HG03457 (cell line): ENCODE results near the gene CCDC152.

Experiments
- ATAC-seq: cut with Tn5 transposase; IDR thresholded peaks from one replicate; pipeline ENCODE4 v1.9.1; 2021; ENCODE audit warnings: moderate number of reproducible peaks; ENCODE audit not compliant: unreplicated experiment

Gene CCDC152

DNA sequence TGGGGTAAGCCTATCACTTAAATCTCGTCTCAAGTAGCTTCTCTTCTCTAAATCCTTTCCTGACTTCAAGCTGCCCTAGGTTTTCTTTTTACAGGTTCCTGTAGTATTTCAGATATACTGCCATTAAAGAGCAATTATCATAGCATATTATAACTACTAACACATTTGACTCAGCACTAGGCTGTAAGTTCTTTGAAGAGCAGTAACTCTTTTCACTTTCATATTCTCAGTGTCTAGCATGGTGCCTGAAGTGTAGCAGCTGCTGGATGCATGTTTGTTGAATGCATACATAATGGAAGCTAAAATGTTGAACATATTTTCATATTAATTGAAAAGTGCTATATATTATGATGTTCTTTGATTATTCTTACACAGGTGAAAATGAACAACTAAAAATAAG lies 22.5 kb downstream of the CCDC152 start:
- ATAC-seq: no peak

DNA sequence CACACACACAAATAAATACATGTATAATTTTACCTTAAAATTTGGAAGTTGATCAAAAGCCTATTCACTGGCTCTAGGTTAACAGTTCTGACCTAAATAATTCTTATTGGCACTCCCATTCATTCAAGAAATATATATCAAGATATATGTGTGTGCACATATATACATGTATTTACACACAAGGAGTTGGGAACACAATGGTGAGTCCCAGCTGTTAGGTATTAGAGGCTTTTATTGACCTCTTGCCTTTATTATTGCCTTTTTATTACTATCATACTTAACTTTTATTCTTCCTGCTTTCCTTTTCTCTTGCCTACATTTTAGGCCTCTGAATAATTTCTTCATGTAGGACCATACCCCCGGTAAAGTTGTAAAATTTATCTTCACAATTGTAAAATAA lies 25.0 kb downstream of the CCDC152 start:
- no peak for ATAC-seq

DNA sequence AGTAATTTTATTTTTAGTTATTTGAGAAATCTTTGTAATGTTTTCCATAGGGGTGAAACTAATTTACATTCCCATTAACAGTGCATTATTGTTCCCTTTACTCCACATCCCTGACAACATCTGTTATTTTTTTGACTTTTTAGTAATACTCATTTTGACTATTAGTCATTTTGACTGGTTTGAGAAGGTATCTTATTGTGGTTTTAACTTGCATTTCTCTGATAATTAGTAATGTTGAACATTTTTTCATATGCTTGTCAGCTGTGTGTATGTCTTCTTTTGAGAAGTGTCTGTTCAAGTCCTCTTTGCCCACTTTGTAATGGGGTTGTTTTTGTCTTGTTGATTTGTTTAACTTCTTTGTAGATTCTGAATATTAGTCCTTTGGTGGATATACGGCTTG lies 27.5 kb downstream of the CCDC152 start:
- no peak for ATAC-seq

DNA sequence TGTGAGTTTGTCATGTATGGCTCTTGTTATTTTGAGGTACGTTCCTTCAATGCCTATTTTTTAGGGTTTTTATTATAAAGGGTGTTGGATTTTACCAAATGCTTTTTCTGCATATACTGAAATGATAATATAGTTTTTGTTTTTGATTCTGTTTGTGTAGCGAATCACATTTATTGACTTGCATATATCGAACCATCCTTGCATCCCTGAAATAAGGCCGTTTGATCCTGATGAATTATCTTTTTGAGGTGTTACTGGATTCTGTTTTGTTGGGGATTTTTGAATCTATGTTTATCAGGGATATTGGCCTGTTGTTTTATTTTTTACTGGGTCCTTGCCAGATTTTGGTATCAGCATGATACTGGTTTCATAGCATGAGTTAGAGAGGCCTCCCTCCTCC lies 29.1 kb downstream of the CCDC152 start:
- ATAC-seq: no peak

DNA sequence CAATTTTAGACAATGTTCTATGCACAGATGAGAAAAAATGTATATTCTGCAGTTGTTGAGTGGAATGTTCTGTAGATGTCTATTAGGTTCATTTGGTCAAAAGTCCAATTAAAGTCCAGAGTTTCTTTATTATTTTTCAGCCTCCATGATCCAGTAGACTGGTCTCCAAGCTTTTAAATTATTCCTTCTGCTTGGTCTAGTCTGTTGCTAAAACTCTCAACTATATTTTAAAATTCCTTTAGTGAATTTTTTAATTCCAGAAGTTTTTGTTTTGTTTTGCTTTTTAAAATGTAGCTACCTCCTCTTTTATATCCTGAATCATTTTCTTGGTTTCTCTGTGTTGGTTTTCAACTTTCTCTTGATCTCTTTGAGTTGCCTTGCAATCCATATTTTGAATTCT lies 30.5 kb downstream of the CCDC152 start:
- no peak for ATAC-seq

DNA sequence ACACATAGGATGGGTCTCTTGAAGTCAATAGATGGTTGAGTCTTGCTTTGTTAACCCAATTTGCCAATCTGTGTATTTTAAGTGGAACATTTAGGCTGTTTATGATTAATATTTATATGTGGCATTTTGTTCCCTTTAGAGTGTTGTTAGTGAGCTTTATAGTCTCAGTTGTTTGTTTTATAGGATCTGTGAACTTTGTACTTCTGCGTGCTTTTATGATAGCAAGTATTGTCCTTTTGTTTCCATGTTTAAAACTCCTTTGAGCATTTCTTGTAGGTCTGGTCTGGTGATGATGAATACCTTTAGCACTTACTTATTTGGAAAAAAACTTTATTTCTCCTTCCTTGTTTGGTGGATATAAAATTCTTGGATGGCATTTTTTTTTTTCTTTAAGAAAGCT lies 31.2 kb downstream of the CCDC152 start:
- no peak for ATAC-seq

DNA sequence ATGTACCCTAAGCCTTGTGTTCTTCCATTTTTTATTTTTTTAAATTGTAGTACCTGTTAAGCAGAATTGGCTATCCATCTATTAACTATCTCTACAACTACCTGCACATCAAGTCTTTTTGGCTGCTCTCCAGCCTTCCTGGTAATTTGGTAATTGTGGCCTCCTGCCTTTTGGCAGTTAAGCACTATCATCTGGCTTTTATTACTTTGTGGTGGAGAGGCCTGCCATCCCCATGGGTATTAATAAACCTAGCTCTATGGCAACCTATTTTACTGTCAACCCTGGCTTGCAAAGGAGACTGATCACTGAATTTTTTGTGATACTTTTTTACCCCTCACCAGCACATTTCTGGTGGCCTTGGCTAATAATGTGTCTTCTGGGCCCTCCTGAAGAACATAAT lies 34.5 kb downstream of the CCDC152 start:
- no peak for ATAC-seq

DNA sequence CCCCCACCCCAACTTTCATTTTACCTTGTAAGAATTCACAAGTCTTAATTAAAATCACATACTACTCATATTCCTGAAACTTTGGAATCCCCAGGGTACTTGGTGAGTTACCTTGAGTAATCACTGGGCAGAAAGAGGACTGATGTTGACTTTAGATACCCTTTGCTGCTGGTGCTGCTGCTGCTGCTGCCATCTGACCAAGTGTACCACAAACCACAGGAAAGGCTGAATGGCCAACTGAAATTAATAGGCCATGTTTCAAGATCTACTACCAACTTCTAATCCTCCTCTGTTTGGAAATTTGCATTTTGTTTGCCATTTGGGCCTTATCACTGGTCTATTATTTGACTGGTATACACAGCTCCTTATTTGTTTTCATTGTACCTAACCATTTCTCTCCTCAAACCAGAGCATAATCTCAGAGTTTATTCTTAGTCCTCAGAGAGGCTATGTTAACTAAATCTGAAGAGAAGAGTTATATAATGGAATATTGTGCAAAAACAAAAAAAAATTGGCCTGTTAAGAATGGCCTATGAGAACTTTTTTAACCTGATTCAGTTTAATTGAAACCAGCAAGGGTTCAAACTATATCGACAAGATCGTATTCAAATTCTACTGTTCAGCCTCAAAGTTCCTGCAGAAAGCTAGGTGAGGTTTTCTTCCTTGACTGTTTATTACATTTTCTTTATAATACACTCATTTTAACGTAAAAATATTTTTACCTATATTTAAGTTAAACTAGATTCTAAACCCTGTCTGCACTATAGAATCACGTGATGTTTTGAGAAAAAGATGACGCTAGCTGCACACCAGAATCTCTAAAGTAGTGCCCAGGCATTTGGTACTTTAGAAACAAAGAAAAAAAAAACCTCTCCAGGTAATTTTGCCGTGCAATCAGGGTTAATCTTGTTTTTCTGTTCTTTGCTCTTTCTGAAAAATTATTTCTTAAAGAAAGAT lies 41.9 kb downstream of the CCDC152 start:
- no peak for ATAC-seq

DNA sequence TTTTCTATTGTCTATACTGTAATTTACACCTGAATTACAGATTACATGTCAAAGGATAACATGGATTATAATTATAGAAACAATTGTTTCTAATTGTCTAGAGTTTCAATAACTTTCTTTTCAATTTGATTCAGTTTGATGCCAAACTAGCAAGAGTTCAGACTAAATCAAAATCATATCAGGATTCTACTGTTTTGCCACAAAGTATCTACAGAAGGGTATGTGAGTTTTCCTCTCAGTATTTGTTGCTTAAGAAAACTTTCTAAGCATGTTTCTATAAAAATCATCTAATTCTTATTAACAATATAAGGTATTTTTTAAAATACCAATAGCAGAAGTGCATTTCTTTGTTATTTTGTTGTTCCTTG lies 42.6 kb downstream of the CCDC152 start:
- ATAC-seq: no peak

DNA sequence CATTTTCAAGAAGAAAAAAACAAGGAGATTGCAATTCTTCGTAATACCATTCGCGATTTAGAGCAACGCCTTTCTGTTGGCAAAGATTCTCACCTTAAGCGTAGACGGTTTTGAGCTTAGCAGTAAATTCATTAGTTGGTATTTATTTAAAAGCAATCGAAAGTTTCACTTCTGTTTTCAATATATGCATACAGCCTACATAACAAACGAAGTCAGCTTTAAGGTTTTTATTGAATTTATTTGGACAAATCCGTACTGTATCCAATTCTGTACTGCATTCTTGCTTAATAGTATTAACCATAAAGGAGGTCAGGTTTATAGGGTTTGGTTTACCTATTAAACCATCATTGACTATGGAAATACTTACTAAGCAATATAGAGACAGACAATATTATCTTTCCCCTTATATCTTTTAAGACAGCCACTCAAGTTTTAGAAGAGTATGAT lies 43.1 kb downstream of the CCDC152 start:
- ATAC-seq: no peak

DNA sequence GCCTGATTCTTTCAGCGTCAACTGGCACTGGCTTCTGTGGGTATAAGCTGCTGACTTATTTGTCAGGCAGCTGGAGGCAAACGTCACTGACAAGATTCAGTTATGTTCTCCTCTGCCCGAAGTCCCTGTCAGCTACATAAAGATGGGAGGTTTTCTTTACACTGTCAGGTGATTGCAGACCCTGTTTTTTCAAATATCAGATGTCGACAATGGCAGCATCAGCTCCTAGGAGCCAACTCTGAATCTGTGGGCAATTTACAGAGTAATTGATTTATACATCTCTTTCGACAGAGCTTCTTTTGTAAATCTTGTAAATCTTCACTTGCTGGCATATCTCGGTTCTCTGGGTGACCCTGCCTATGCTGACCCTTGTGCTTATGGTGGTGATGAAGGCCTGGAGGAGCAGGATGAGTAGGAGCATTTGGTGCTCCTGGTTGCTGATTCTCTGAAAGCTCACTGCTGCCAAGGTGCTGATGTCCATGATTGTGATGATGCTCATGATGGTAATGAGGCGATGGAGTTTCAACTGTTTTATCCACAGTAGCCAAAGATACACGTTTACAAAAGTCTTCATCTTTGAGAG lies 44.2 kb downstream of the CCDC152 start:
- ATAC-seq: no peak

DNA sequence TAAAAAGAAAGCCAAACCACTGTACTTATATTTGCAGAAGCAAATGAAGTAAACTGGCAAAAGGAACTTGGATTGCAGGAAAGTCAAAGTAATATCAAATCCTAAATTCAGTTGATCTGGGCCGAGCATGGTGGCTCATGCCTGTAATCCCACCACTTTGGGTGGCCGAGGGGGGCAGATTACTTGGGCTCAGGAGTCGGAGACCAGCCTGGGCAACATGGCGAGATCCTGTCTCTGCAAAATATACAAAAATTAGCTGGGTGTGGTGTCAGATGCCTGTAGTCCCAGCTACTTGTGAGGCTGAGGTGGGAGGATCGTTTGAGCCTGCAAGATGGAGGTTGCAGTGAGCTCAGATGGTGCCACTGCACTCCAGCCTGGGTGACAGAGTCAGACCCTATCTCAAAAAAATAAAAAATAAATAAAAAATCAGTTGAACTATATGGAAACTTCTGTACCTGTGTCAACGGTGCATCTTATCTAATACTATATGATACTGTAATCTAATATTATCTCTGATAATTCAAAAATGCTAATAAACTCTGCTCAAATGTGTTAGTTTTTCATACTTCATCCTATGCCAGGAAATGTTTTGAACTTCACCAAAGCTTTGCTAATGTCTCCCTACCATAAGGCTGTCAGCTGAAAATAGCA lies 45.0 kb downstream of the CCDC152 start:
- no peak for ATAC-seq

DNA sequence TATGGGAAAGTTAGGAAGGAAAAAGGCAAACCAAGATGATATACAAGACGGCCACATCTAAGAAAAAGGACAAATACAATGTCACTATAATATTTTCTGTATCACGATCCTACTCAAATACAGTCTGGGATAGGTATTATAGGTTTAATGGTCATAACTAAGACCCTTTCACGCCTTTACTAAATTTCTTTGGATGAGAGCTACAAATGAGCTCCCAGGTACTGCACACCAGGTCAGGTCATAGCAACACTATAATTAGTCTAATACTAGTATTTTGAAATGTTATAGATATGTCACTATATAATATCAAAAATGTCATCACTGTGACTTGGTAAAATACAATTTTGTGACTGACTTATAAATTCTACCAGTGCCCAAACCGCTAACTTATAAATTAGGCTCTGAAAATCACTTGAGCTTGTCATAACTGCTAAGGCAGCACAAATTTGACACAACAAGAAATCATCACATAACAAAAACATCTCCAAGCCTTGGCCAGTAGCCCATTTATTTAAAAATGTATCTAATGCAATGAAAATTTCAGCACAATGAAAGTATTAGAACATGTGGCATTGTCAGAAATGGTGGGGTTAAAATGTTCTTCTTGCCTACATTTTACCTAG lies 48.2 kb downstream of the CCDC152 start:
- no peak for ATAC-seq

DNA sequence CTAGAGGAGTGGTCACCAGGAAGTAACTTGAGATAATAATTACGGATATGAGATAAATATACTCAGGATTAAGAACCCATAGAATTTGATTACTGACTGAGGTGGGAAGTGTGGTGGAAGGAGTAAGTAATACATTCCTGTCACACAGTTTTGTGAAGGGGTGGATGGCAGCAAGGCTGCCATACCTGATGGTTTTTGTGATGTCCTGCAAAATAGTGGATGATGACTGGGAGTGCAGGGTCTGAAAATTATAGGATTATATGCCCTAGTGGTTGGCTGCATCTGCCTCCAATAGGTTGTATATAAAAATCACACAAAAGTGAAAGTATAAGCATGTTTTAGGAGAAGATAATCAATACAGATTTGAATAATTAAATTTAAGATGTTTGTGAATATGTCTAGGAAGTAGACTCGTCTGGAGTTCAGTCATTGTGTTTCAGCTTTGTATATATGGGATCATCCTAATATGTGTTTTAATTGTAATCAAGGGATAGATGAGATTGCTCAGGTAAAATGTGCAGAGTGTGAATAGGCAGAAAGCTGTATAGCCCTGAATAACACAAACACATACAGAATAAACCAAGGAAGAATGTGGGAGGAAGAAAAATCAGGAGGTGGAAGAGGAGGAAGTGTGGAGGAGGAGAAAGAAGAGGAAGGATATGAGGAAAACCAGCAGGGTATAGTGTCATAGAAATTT lies 49.5 kb downstream of the CCDC152 start:
- ATAC-seq: no peak

DNA sequence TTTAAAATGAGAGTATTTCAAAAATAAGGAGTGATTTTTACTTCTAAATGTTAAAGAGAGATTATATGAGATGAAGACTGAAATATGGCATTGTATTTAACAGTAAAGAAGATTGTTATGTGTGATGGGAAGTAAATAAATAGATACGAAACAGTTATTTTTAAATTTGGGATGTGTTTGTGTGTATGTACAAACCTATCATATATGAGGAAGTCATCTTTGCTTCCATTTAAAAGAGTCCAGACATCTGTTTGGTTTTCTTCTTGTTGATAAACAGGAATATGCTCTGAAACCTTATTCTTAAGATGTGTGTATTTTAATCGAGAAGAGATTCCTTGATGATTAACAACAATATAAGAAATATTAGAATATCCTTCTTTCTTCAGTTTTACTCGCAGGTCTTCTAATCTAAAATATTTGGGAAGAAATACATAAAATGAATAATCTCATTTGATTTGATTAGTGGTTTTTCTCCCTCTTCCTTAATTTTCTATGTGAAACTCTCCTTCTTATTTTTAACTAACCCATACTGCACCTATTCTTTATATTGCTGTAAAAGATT lies 50.2 kb downstream of the CCDC152 start:
- ATAC-seq: no peak

DNA sequence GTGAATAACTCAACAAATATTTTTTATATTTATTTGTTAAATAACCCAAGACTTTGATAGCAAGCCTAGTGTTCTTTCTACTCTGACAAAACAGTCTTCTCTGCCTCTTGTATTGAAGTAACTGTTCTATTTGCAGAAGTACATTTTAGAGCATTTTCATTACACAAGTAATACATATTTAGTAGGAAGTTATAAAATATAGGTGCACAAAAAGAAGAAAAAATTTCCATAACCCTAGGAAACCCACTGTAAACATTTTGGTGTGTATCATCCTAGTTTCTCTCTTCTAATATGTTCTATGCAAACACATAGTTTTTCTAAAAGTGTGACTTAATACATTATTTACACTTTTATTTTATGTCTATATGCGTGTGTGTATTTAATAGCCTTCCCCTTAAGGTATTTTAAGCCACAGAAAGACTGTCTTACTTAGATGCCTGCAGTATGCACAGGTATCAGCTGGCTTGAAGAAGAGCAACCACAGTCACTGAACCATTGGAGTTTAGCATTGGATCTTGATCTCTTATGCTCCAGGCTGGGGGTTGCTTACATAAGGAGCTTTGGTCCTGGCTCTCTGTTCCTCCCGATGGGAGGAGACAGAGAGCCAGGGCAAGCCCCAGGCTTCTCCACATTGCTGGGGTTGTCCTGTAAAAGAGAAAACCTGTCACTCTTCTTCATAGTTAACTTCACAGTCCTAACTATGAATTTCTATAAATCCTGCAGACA lies 51.3 kb downstream of the CCDC152 start:
- no peak for ATAC-seq

DNA sequence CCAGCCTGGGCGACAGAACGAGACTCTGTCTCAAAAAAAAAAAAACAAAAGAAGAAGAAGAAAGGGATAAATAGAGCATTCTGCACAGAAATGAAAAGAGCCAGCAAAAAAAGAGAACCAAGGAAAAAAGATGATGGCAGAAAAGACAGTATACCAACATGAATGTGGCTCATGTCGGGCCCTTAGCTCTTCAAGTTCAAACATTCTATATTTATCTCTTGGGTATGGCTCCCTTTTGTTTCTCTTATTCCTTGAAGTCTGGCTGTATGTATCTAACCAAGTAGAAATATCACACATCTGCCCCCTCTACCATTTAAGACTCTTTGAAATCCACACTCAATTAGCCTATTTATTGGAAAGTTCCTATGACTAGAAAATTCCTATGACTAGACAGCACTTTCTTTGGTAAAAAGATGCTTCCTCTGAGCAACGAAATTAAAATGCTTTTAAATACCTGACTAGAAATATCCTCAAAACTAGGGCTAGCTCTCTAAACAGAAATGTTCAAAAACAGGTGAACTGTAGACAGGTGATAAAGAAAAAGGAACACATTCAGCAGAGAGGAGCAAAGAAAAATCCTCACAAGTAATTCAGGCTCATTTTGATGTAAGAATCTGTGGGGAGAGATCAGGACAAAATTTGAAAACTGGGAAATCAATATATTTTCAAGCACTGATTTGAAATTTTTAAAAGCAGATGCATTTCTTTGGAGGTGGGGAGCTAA lies 52.4 kb downstream of the CCDC152 start:
- no peak for ATAC-seq

DNA sequence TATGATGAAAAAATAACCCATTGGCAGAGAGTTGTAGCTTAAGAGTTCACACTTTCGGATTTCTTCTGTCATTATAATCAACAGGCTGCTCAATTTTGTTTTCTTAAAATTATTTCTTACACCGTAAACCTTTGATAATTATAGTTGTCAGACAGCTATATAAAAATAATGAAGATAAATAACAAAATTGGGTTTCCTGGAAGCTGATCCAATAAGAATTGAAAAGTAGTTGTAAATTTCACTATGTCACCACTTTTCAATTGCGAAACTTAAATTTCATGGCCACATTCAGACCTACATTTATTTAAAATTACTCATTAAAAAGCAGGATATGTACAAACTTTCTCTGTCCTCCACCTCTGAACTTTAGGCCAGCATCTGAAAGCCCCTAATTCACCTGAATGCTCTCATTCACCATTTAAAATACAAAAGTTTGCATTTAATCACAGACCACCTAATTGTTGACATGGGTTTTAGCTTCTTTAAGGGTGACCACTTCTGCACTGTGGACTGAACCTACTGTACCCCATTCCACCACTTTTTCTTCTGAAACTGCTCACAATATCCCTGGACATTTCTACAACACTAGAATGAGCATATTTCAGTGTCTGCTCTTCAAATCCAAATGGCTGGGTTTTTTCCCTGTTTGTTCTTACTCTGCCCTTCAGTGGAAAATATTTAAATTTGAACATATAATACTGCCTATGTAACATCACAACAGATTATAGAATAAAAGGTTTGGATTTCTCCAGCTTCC lies 54.4 kb downstream of the CCDC152 start:
- ATAC-seq: no peak
